Hepatocyte (in vitro differentiated cells): ENCODE results near the gene ZNF492. TPM values are rescaled to one million over a fixed set of nuclear protein-coding genes. Genes with fewer than 3 reads are reported as not detected.

Experiments
- DNase-seq: peaks from one replicate; pipeline ENCODE4 v3.0.0-alpha.2; 2016; ENCODE audit warnings: low spot score
- H2AFZ ChIP-seq: fragments of 200-600 bp; sonication (generic); 2 replicates; pipeline ENCODE4 v1.6.0; 2016; ENCODE audit warnings: antibody characterized with exemption, mild to moderate bottlenecking
- H3K27ac ChIP-seq: fragments of 200-600 bp; sonication (generic); 2 replicates; pipeline ENCODE4 v1.5.1; 2016; ENCODE audit warnings: mild to moderate bottlenecking
- H3K27me3 ChIP-seq: fragments of 200-600 bp; sonication (generic); 2 replicates; pipeline ENCODE4 v1.6.1; 2016
- H3K36me3 ChIP-seq: fragments of 200-600 bp; sonication (generic); replicated peaks from 2 replicates; pipeline ENCODE4 v1.5.1; 2016; ENCODE audit warnings: low read depth; ENCODE audit not compliant: insufficient read depth
- H3K4me1 ChIP-seq: fragments of 200-600 bp; sonication (generic); 2 replicates; pipeline ENCODE4 v1.5.1; 2016; ENCODE audit warnings: mild to moderate bottlenecking, moderate library complexity; ENCODE audit not compliant: insufficient read depth
- H3K4me2 ChIP-seq: fragments of 200-600 bp; sonication (generic); 2 replicates; pipeline ENCODE4 v1.6.0; 2016
- H3K4me3 ChIP-seq: fragments of 200-600 bp; sonication (generic); 2 replicates; pipeline ENCODE4 v1.5.1; 2016; ENCODE audit warnings: mild to moderate bottlenecking
- H3K79me2 ChIP-seq: fragments of 200-600 bp; sonication (generic); 2 replicates; pipeline ENCODE4 v1.6.0; 2017; ENCODE audit warnings: mild to moderate bottlenecking
- H3K9me2 ChIP-seq: fragments of 200-600 bp; sonication (generic); replicated peaks from 2 replicates; pipeline ENCODE4 v1.6.0; 2017; ENCODE audit warnings: mild to moderate bottlenecking; ENCODE audit not compliant: insufficient read depth
- H3K9me3 ChIP-seq: fragments of 200-600 bp; sonication (generic); 2 replicates; pipeline ENCODE4 v1.5.1; 2016; ENCODE audit warnings: low read depth, mild to moderate bottlenecking
- H4K20me1 ChIP-seq: fragments of 200-600 bp; sonication (generic); 2 replicates; pipeline ENCODE4 v1.6.0; 2016; ENCODE audit warnings: mild to moderate bottlenecking; ENCODE audit not compliant: insufficient read depth, poor library complexity, severe bottlenecking
- EZH2 ChIP-seq: fragments of 200-600 bp; sonication (generic); IDR thresholded peaks from 2 replicates; pipeline ENCODE4 v1.6.1; 2016; ENCODE audit warnings: antibody characterized with exemption, mild to moderate bottlenecking, borderline replicate concordance
- EZH2phosphoT487 ChIP-seq: fragments of 200-600 bp; sonication (generic); IDR thresholded peaks from one replicate; pipeline ENCODE4 v1.6.1; 2018; ENCODE audit warnings: antibody characterized with exemption, mild to moderate bottlenecking, low read depth, moderate library complexity; ENCODE audit not compliant: unreplicated experiment, severe bottlenecking
- WGBS: methylation state at CpG from one replicate; pipeline ENCODE4 v1.1.6; 2016; ENCODE audit warnings: low lambda C conversion rate; ENCODE audit errors: missing lambda C conversion rate; 5-methylcytosine and 5-hydroxymethylcytosine counted together
- polyA plus RNA-seq: library from polyadenylated mRNA; unstranded; fragments of >200 nt; fragmentation: Nextera tagmentation; extraction: Ambion mirVana; gene quantifications from 2 replicates; pipeline ENCODE4 v1.2.1, GENCODE V29; 2016
- total RNA-seq: library from RNA; depleted of rRNA; stranded (reverse); fragments of >200 nt; gene quantifications from 2 replicates; pipeline ENCODE4 v1.2.3, GENCODE V29; 2014
- TF ChIP-seq, protein P1 (sequence below): fragments of 200-600 bp; sonication (generic); IDR thresholded peaks from 2 replicates; pipeline ENCODE4 v1.5.1; 2016; ENCODE audit warnings: antibody characterized with exemption, mild to moderate bottlenecking; ENCODE audit not compliant: poor library complexity

ZNF492 gene
- total and polyA plus RNA-seq, 2 experiments from 2014 or later: not detected

GRCh38 chr19:22604571-22605274 is 29.4 kb upstream of the ZNF492 start:
- Histone ChIP-seq H3K4me3 (no peak overlapping the region), H2AFZ (no peak overlapping the region), H3K27ac (no peak overlapping the region), H3K36me3 (no peaks in the 10 kb centered on the region), H3K9me3 (no peaks in the 10 kb centered on the region), H3K27me3 (no peaks in the 10 kb centered on the region), H3K4me2 (no peak overlapping the region), H4K20me1 (no peaks in the 10 kb centered on the region), H3K9me2 (no peaks in the 10 kb centered on the region), H3K79me2 (no peaks in the 10 kb centered on the region), H3K4me1 (no peaks in the 10 kb centered on the region)
- DNase-seq: no peak
- TF ChIP-seq, protein P1, sequence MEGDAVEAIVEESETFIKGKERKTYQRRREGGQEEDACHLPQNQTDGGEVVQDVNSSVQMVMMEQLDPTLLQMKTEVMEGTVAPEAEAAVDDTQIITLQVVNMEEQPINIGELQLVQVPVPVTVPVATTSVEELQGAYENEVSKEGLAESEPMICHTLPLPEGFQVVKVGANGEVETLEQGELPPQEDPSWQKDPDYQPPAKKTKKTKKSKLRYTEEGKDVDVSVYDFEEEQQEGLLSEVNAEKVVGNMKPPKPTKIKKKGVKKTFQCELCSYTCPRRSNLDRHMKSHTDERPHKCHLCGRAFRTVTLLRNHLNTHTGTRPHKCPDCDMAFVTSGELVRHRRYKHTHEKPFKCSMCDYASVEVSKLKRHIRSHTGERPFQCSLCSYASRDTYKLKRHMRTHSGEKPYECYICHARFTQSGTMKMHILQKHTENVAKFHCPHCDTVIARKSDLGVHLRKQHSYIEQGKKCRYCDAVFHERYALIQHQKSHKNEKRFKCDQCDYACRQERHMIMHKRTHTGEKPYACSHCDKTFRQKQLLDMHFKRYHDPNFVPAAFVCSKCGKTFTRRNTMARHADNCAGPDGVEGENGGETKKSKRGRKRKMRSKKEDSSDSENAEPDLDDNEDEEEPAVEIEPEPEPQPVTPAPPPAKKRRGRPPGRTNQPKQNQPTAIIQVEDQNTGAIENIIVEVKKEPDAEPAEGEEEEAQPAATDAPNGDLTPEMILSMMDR: no peak
- TF ChIP-seq EZH2phosphoT487 (no peak), EZH2 (no peak)
- 74% methylated on average over 10 of the region's 10 CpGs for WGBS

GRCh38 chr19:22605275-22606211 is 28.6 kb upstream of the ZNF492 start:
- DNase-seq: no peak

DNA sequence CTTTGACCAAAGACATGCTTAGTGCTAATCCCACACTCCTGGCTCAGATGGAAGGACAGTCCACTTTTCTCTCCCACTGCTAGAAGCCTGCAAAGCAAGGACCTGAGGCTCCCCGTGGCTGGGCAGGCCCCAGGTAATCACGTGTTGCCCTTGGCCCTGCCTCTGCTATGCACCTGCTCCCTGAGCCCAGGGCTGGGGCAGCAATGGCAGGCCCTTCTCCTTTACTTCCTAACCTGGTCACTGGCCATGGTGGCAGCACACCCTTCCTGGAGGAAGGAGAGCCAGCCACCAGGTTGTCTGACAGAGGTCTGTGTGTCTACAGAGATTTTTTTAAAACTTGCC is 27.9 kb upstream of the ZNF492 start:
- Histone ChIP-seq H3K79me2 (no peaks in the 10 kb centered on the region), H3K9me3 (no peaks in the 10 kb centered on the region), H3K4me3 (no peak overlapping the region), H3K27me3 (no peaks in the 10 kb centered on the region), H4K20me1 (no peaks in the 10 kb centered on the region), H3K9me2 (no peaks in the 10 kb centered on the region), H2AFZ (no peak overlapping the region), H3K4me1 (no peaks in the 10 kb centered on the region), H3K36me3 (no peaks in the 10 kb centered on the region), H3K4me2 (no peak overlapping the region), H3K27ac (no peak overlapping the region)
- TF ChIP-seq, protein P1: no peak
- TF ChIP-seq EZH2: no peak
- DNase-seq: no peak
- WGBS: 13% methylated on average over 2 of the region's 2 CpGs

More at GRCh38 chr19:22605275-22606211, 28.6 kb upstream of the ZNF492 start:
- H3K36me3 ChIP-seq: no peaks in the 10 kb centered on the region
- H3K4me3 ChIP-seq: no peak overlapping the region
- no peak overlapping the region for H3K27ac ChIP-seq
- no peak overlapping the region for H2AFZ ChIP-seq
- H3K9me2 ChIP-seq: no peaks in the 10 kb centered on the region
- no peaks in the 10 kb centered on the region for H3K9me3 ChIP-seq
- no peaks in the 10 kb centered on the region for H3K4me1 ChIP-seq
- no peak overlapping the region for H3K4me2 ChIP-seq
- TF ChIP-seq, protein P1: no peak
- no peak for TF ChIP-seq EZH2
- no peak for TF ChIP-seq EZH2phosphoT487
- H4K20me1 ChIP-seq: no peaks in the 10 kb centered on the region
- H3K27me3 ChIP-seq: no peaks in the 10 kb centered on the region
- H3K79me2 ChIP-seq: no peaks in the 10 kb centered on the region
- 63% methylated on average over 12 of the region's 12 CpGs for WGBS
